HG02610 (cell line): Measurements from ENCODE around the gene GORAB.

Experiments
- ATAC-seq: cut with Tn5 transposase; IDR thresholded peaks from one replicate; pipeline ENCODE4 v1.9.1; 2021; ENCODE audit warnings: mild to moderate bottlenecking, moderate library complexity; ENCODE audit not compliant: unreplicated experiment

The GORAB gene

GRCh38 chr1:170537798-170538503 lies 6.0 kb downstream of the GORAB start:
- ATAC-seq, result no peak

GRCh38 chr1:170538687-170539086 lies 6.7 kb downstream of the GORAB start:
- ATAC-seq, result no peak

GRCh38 chr1:170539154-170539553 lies 7.2 kb downstream of the GORAB start:
- no peak for ATAC-seq

- no peak for ATAC-seq
Observed at GRCh38 chr1:170544624-170545023, 12.7 kb downstream of the GORAB start.

GRCh38 chr1:170545476-170545875 lies 13.5 kb downstream of the GORAB start:
- ATAC-seq, result no peak

DNA sequence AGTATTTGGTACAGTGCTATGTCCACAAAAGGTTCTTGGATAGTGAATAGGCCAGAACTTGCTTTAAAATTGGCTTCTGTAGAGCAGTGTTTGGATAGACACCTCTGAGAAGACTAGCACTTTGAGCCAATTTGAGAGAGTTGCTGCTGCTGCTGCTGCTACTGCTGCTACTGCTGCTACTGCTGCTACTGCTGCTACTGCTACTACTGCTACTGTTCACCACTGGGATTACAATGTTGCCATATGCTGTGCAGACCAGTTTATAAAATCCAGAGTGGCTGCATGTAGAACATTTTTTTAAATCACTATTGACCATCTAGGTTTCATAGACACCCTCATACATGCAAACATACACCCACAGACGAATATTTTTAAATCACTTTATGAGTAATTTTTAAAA lies 15.3 kb downstream of the GORAB start:
- ATAC-seq, result no peak

GRCh38 chr1:170548497-170548896 lies 16.5 kb downstream of the GORAB start:
- ATAC-seq, result no peak

DNA sequence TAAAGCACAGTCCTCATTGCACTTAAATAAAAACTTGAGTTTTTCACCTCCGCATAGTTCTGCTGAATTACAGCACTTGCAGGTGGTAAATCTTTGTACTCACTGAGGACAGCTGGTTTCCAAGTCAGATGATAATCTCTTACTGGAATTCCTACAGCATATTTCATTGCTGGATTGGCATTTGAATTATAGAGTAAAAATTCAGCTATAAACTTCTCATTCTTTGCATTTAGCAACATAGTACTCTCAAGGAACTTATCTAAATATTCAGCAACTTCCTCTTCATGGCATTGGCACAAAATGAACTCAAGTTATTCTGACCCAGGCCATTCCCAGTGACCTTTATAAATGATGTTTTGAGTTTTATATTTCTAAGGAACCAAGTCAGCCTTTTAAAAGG lies 23.4 kb downstream of the GORAB start:
- no peak for ATAC-seq

DNA sequence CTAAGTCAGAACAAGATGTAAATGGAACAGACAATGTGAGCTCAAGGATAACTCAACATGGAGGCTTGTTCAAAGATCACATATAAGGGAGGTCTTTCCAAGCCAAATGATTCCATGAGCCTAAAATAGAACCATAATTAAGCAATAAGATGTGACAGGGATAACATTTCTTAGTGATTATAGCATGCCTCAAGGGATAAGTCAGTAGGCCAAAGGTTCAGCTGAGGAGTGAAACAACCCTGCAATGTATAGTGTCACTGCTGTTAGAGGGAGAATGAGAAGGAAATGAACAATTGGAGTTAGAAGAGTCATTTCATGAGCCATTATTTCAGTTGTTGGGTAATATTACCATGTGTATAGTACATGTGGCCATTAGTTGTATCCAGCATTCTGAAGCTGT lies 25.0 kb downstream of the GORAB start:
- no peak for ATAC-seq

DNA sequence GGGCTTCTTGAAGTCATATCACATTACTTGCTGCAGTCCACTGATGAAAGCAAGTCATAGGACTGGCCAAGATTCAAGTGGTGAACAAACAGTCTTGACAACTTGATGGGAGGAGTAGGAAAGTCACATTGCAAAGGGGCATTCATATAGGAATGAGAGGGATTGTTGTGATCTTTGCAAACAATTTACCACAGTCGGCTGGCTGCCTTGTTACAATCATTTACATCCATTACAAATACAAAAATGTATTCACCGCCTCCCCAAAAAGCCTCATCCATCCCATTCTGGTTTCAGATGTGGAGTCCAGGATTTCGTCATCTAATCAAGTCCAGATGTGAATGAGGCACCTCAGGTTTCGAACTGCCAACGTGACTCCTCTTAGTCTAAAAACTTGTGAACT lies 26.8 kb downstream of the GORAB start:
- ATAC-seq, result no peak

DNA sequence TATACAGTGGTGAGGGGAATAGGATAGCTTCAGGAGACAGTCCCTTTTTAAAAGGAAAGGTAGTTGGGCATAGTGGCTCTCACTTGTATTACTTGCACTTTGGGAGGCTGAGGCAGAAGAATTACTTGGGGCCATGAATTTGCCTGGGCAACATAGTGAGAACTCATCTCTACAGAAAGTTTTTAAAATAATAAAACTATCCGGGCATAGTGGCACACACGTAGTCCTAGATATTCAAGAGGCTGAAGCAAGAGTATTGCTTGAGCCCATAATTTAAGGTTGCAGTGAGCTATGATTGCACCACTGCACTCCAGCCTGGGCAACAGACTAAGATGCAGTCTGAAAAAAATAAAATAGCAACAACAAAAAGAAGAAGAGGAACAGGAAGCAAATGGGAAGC lies 27.2 kb downstream of the GORAB start:
- no peak for ATAC-seq

DNA sequence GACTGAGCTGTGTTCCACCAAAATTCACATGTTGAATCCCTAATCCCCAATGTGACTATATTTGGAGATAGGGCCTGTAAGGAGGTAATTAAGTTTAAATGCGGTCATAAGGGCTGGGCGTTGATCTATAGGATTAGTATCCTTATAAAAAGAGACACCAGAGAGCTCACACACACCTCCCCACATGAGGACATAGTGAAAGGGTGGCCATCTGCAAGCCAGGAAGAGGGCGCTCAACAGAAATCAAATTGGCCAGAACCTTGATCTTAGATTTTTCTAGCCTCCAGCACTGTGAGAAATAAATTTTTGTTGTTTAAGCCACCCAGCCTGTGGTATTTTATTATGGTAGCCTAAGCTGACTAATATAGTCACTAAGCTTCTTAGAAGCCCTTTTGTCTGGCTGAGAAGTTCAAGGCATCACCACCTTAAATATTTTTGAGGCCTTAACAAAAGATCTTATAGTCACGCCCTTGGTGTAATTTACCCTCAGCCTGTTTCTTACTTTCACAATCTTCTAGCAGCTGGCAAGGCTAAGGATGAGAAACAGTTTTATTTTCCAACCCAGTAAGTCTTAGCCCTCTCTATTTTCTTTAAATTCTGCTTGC lies 28.8 kb downstream of the GORAB start:
- no peak for ATAC-seq

GRCh38 chr1:170562646-170563338 lies 30.8 kb downstream of the GORAB start:
- peak; percentile 82 for ATAC-seq

- ATAC-seq, result no peak
Observed at GRCh38 chr1:170567214-170567613, 35.2 kb downstream of the GORAB start.

- ATAC-seq, result no peak
Observed at GRCh38 chr1:170568197-170568596, 36.2 kb downstream of the GORAB start.

DNA sequence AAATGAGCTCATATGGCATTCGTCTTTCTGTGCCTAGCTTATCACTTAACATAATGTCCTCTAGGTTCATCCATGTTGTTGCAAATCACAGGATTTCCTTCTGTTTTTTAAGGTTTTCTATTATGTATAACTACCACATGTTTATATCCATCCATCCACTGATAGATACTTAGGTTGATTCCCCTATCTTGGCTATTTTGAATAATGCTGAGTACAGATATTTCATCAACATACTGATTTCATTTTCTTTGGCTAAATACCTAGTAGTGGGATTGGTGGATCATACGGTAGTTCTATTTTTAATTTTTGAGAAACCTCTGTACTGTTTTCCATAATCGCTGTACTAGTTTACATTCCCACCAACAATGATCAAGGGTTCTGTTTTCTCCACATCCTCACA lies 45.0 kb downstream of the GORAB start:
- ATAC-seq, result no peak

DNA sequence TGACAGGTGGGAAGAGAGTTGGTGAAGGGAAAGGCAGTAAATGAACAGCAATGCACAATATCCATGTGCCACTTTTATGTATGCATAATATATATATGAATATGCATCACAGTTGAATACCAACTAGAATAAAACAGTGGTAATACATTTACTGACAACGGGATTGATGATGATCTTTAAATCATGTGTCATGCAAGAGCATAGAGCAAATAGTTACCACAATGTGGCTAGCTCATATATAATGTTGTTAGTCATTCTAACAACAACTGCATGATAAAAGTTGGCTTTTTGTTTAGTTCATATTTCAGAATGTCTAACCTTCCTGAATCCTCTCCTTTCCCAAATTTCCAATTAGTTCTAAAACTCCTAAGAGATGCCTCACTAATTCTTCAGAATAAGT lies 46.4 kb downstream of the GORAB start:
- no peak for ATAC-seq

- no peak for ATAC-seq
Observed at GRCh38 chr1:170580636-170581440, 48.9 kb downstream of the GORAB start.

GRCh38 chr1:170583186-170583585 lies 51.2 kb downstream of the GORAB start:
- no peak for ATAC-seq

- no peak for ATAC-seq
Observed at GRCh38 chr1:170586321-170587252, 54.6 kb downstream of the GORAB start.
